NOMO-1 treated with dmso at 0.1 percent for 144 hours (cell line): Measurements from ENCODE around the gene BLACAT1.
"Not testable (repeated sequence)": the region's sequence is repeated elsewhere in the genome, so short reads cannot be mapped to it uniquely, and the experiment has no call there.

Source experiments
- DNase-seq: peaks from one replicate; lab custom pipeline; 2025; ENCODE audit not compliant: unreplicated experiment; lab: John Stamatoyannopoulos, UW

The BLACAT1 gene

GRCh38 chr1:205442051-205442725 lies 13.7 kb downstream of the BLACAT1 start:
- no peak for DNase-seq

GRCh38 chr1:205441716-205442050 lies 14.2 kb downstream of the BLACAT1 start:
- DNase-seq = no peak

GRCh38 chr1:205441318-205441633 lies 14.6 kb downstream of the BLACAT1 start:
- DNase-seq = no peak

- DNase-seq = peak; percentile 65
Observed at GRCh38 chr1:205440476-205441317, 15.1 kb downstream of the BLACAT1 start.

- no peak for DNase-seq
Observed at GRCh38 chr1:205440121-205440475, 15.7 kb downstream of the BLACAT1 start.

- no peak for DNase-seq
Observed at GRCh38 chr1:205438213-205439158, 17.4 kb downstream of the BLACAT1 start.

GRCh38 chr1:205437570-205437969 lies 18.3 kb downstream of the BLACAT1 start:
- no peak for DNase-seq

GRCh38 chr1:205436776-205437410 lies 19.0 kb downstream of the BLACAT1 start:
- no peak for DNase-seq

GRCh38 chr1:205435578-205436573 lies 20.0 kb downstream of the BLACAT1 start:
- DNase-seq = no peak

- DNase-seq = no peak
Observed at GRCh38 chr1:205434738-205435137, 21.1 kb downstream of the BLACAT1 start.

- DNase-seq = not testable (repeated sequence)
Observed at GRCh38 chr1:205432692-205433091, 23.2 kb downstream of the BLACAT1 start.

- no peak for DNase-seq
Observed at GRCh38 chr1:205432116-205432515, 23.7 kb downstream of the BLACAT1 start.

- peak; percentile 15 for DNase-seq
Observed at GRCh38 chr1:205430696-205431305, 25.0 kb downstream of the BLACAT1 start.

- DNase-seq = no peak
Observed at GRCh38 chr1:205429762-205430695, 25.8 kb downstream of the BLACAT1 start.

- no peak for DNase-seq
Observed at GRCh38 chr1:205424901-205425600, 30.8 kb downstream of the BLACAT1 start.

GRCh38 chr1:205423814-205424399 lies 31.9 kb downstream of the BLACAT1 start:
- DNase-seq = no peak

- no peak for DNase-seq
Observed at GRCh38 chr1:205422993-205423642, 32.7 kb downstream of the BLACAT1 start.
